Measurements from ENCODE around the gene KASH5. TPM values are rescaled to one million over a fixed set of nuclear protein-coding genes. Genes with fewer than 3 reads are reported as not detected.

Gene KASH5
- total RNA-seq, 1 experiment from 2014 or later = 0.42 TPM

DNA sequence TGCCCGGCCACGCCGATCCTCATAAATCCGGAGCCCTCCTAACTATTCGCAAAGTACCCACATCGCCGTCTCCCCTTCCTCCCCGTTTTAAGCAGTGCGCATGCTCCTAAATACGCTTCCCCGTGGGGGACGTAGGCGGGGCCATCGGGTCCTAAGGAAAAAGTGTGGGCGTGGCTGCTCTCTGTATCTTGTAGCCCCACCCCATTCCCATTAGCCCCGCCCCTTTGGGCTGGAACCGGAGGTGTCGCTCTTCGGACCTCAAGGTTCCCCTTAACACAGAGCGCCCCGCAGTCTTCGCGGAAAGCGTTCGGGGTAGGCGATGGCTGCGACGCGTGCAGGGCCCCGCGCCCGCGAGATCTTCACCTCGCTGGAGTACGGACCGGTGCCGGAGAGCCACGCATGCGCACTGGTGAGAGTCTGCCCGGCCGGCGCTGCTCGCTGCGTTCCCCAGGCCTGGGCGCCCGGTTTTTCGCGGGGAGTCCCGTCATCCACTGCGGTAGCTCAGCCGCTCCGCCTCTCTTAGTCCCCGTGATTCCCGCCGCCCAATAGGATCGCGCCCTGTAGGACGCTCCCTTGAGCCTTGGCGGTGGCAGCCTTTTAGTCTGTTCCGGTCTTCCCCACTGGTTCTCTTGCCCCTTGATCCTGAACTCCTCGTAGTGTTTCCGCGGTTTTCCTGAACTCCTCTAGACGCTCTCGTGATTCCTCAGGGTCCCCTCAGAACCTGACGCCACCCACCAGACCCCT lies 65.1 kb downstream of the KASH5 start, which contains the start of gene ALDH16A1 (continued):
- no peak for TF ChIP-seq ATF6 (CRISPR knock-in tag; IDR thresholded peaks at IDR 0.05)
- no peak for TF ChIP-seq STAT6 (CRISPR knock-in tag; conservative IDR thresholded peaks at IDR 0.05; ENCODE audit: low read depth)
- TF ChIP-seq OVOL2 (CRISPR knock-in tag; IDR thresholded peaks at IDR 0.05; ENCODE audit: borderline replicate concordance) = no peak
- TF ChIP-seq, protein P1, sequence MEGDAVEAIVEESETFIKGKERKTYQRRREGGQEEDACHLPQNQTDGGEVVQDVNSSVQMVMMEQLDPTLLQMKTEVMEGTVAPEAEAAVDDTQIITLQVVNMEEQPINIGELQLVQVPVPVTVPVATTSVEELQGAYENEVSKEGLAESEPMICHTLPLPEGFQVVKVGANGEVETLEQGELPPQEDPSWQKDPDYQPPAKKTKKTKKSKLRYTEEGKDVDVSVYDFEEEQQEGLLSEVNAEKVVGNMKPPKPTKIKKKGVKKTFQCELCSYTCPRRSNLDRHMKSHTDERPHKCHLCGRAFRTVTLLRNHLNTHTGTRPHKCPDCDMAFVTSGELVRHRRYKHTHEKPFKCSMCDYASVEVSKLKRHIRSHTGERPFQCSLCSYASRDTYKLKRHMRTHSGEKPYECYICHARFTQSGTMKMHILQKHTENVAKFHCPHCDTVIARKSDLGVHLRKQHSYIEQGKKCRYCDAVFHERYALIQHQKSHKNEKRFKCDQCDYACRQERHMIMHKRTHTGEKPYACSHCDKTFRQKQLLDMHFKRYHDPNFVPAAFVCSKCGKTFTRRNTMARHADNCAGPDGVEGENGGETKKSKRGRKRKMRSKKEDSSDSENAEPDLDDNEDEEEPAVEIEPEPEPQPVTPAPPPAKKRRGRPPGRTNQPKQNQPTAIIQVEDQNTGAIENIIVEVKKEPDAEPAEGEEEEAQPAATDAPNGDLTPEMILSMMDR (IDR thresholded peaks at IDR 0.05) = no peak
- no peak for TF ChIP-seq JUN (CRISPR knock-in tag; IDR thresholded peaks at IDR 0.05)
- TF ChIP-seq NR2C2 (CRISPR knock-in tag; IDR thresholded peaks at IDR 0.05) = no peak
- peak; percentile 12; the same call in 1 of the 2 replicates for TF ChIP-seq FOXP4 (CRISPR knock-in tag; IDR thresholded peaks at IDR 0.05)
- TF ChIP-seq NR3C1 (CRISPR knock-in tag; conservative IDR thresholded peaks at IDR 0.05; ENCODE audit: low read depth) = no peak
- TF ChIP-seq ZNF263 (CRISPR knock-in tag; IDR thresholded peaks at IDR 0.05; ENCODE audit: low read depth) = no peak
- no peak for TF ChIP-seq CREM (CRISPR knock-in tag; IDR thresholded peaks at IDR 0.05)
- TF ChIP-seq, protein P2, sequence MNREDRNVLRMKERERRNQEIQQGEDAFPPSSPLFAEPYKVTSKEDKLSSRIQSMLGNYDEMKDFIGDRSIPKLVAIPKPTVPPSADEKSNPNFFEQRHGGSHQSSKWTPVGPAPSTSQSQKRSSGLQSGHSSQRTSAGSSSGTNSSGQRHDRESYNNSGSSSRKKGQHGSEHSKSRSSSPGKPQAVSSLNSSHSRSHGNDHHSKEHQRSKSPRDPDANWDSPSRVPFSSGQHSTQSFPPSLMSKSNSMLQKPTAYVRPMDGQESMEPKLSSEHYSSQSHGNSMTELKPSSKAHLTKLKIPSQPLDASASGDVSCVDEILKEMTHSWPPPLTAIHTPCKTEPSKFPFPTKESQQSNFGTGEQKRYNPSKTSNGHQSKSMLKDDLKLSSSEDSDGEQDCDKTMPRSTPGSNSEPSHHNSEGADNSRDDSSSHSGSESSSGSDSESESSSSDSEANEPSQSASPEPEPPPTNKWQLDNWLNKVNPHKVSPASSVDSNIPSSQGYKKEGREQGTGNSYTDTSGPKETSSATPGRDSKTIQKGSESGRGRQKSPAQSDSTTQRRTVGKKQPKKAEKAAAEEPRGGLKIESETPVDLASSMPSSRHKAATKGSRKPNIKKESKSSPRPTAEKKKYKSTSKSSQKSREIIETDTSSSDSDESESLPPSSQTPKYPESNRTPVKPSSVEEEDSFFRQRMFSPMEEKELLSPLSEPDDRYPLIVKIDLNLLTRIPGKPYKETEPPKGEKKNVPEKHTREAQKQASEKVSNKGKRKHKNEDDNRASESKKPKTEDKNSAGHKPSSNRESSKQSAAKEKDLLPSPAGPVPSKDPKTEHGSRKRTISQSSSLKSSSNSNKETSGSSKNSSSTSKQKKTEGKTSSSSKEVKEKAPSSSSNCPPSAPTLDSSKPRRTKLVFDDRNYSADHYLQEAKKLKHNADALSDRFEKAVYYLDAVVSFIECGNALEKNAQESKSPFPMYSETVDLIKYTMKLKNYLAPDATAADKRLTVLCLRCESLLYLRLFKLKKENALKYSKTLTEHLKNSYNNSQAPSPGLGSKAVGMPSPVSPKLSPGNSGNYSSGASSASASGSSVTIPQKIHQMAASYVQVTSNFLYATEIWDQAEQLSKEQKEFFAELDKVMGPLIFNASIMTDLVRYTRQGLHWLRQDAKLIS (CRISPR knock-in tag; IDR thresholded peaks at IDR 0.05; ENCODE audit: borderline replicate concordance) = no peak
- no peak for TF ChIP-seq SMAD4 (CRISPR knock-in tag; IDR thresholded peaks at IDR 0.05)
- TF ChIP-seq, protein P3, sequence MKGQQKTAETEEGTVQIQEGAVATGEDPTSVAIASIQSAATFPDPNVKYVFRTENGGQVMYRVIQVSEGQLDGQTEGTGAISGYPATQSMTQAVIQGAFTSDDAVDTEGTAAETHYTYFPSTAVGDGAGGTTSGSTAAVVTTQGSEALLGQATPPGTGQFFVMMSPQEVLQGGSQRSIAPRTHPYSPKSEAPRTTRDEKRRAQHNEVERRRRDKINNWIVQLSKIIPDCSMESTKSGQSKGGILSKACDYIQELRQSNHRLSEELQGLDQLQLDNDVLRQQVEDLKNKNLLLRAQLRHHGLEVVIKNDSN (CRISPR knock-in tag; IDR thresholded peaks at IDR 0.05) = peak; percentile 95
- no peak for TF ChIP-seq ELF4 (CRISPR knock-in tag; IDR thresholded peaks at IDR 0.05; ENCODE audit: low read depth)
- no peak for TF ChIP-seq TP53 (CRISPR knock-in tag; IDR thresholded peaks at IDR 0.05)
- TF ChIP-seq NR1H2 (CRISPR knock-in tag; IDR thresholded peaks at IDR 0.05) = no peak
- no peak for TF ChIP-seq HMGA2 (CRISPR knock-in tag; IDR thresholded peaks at IDR 0.05)
- no peak for TF ChIP-seq CDX4 (CRISPR knock-in tag; IDR thresholded peaks at IDR 0.05; ENCODE audit: borderline replicate concordance)
- no peak for TF ChIP-seq GRHL2 (CRISPR knock-in tag; IDR thresholded peaks at IDR 0.05; ENCODE audit: insufficient replicate concordance, severe bottlenecking)
- no peak for TF ChIP-seq SOX15 (CRISPR knock-in tag; IDR thresholded peaks at IDR 0.05)
- no peak for TF ChIP-seq ZMAT4 (CRISPR knock-in tag; IDR thresholded peaks at IDR 0.05)
- no peak for TF ChIP-seq ZNF219 (CRISPR knock-in tag; IDR thresholded peaks at IDR 0.05; ENCODE audit: borderline replicate concordance)
- TF ChIP-seq NFATC4 (CRISPR knock-in tag; IDR thresholded peaks at IDR 0.05) = no peak
- TF ChIP-seq ZNF317 (CRISPR knock-in tag; IDR thresholded peaks at IDR 0.05; ENCODE audit: borderline replicate concordance, low read depth) = no peak
- no peak for TF ChIP-seq TEAD1 (CRISPR knock-in tag; IDR thresholded peaks at IDR 0.05)
